CD4-positive, alpha-beta T cell treated with Interferon gamma for 1 hour (primary cell): ENCODE data around the gene VWDE.

Source experiments
- DNase-seq: peaks from one replicate; pipeline ENCODE4 v3.0.0-alpha.2; 2020

VWDE gene

DNA sequence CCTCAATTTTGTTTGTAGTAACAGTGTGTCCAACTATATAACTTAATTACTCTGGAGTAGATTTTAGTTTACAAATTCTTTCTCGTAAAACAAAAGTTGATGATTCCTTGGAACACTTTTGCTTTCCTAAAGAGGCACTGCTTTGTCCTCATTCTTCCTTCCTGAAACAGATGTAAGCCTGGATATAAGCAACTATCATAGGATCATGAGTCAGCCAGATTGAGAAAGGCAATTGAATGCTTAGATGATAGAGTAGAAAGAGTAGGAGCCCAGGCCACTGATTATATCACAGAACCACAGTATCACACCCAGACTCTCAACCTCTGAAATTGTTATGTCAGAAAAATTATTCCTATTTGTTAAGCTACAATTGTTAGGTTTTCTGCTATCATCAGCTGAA lies 122.6 kb downstream of the VWDE start:
- DNase-seq: no peak
